NB4 (cell line): ENCODE results near the gene RMI2.

Experiments used
- DNase-seq: peaks from one replicate; pipeline ENCODE4 v3.0.0; 2010; ENCODE audit warnings: low read depth
- H3K4me3 ChIP-seq: one replicate; pipeline ENCODE4 v1.5.1; 2011; ENCODE audit warnings: mild to moderate bottlenecking, low read depth, low read length, moderate library complexity
- CTCF ChIP-seq: IDR thresholded peaks from one replicate; pipeline ENCODE4 v1.5.1; 2012; ENCODE audit warnings: low read depth, low read length
- MAX ChIP-seq: IDR thresholded peaks from 2 replicates; pipeline ENCODE4 v1.6.1; 2011; ENCODE audit warnings: low read depth, low read length
- MYC ChIP-seq: IDR thresholded peaks from 2 replicates; pipeline ENCODE4 v1.6.1; 2011; ENCODE audit warnings: low read depth, low read length
- POLR2A ChIP-seq: IDR thresholded peaks from 2 replicates; pipeline ENCODE4 v1.6.1; 2011; ENCODE audit warnings: mild to moderate bottlenecking; ENCODE audit not compliant: insufficient read length; ENCODE audit errors: extremely low read depth

RMI2 gene

DNA sequence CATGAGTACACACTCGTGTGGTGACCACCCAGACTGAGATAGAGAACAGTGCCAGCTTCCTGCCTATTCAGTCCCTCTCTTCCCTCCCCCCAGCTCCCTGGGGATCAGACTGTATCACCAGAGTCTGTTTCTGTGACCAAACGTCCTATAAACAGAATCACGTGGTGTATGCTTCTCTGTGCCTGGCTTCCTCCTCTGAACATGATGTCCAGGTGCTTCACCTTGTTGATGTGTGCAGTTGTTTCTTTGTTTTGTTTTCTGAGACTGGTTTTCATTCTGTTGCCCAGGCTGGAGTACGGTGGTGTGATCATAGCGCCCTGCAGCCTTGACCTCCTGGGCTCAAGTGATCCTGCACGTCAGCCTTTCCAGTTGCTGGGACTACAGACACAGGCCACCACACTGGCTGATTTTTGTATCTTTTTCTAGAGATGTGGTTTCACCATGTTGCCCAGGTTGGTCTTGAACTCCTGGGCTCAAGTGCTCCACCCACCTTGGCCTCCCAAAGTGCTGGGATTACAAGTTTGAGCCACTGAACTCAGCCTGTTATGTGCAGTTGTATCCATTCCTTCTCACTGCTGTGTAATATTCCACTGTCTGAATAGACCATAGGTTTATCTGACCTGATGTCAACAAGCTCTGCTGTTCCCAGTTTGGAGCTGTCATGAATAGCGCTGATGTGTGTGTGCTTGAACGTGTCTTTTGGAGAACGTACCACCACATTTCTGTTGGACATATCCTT is 35.2 kb upstream of the RMI2 start:
- DNase-seq, result peak; percentile 87
- H3K4me3 ChIP-seq, result no peak overlapping the region
- peak; percentile 95 for TF ChIP-seq MAX
- no peak for TF ChIP-seq CTCF
- TF ChIP-seq POLR2A, result no peak
- peak; percentile 37 for TF ChIP-seq MYC

DNA sequence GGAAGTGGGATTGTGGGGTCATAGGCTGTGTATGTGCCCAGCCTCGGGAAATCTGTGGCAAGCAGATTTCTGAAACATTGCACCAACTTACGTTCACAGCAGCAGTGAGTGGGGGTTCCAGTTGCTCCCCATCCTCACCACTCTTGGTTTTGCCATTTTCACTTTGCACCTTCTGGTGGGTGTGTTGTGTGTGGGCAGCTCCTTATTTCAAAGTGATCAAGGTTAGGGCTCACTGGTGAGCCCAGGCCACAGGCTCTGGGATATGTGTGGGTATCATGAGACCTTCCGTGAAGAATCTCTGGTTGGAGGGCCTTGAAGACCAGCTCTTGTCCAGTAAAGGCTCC is 34.7 kb upstream of the RMI2 start:
- no peak for DNase-seq
- TF ChIP-seq MYC (no peak), MAX (no peak), CTCF (no peak), POLR2A (no peak)
- no peak overlapping the region for H3K4me3 ChIP-seq

- no peak overlapping the region for H3K4me3 ChIP-seq
- no peak for TF ChIP-seq POLR2A
- TF ChIP-seq MAX, result peak; percentile 37; the same call in 1 of the 2 replicates
- peak; percentile 92 for DNase-seq
Observed at GRCh38 chr16:11310997-11311561, 34.2 kb upstream of the RMI2 start.

DNA sequence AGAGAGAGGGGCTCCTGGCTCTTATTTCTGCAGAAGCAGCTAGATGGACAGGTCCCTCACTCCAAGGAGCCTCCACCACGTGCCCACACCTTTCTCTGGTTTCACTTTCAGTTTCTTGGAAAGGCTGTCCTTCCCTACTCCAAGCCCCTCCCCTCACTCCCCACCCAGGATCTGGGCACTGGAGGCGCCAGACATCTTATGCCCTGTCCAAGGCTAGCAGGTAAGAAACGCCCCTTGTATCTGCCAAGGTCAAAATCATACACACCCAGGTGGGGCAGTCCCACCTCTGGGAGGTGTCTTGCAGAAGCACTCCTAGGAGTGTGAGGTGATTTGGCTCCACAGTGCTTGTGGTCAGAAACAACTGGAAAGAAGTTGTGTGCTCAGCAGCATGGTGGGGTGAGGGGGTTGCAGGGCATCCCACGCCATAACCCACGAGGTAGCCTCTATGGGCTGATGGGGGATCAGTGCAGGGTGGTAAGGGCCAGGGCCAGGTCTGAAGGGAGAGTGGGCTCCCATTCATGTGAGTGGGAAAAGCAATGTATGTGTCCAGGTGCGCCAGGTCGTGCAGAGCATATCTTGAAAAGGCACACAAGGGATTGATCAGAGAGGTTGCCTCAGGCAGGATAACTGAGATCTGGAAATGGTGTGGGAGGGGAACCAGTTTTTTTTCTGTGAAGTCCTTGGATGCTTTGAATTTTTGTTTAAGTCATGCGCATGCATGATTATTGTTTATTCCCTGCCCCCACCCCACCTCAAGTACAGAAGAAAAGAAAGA is 32.4 kb upstream of the RMI2 start:
- no peak overlapping the region for H3K4me3 ChIP-seq

GRCh38 chr16:11313493-11314308 is 31.6 kb upstream of the RMI2 start:
- DNase-seq, result no peak
- no peak overlapping the region for H3K4me3 ChIP-seq
- TF ChIP-seq CTCF, result no peak
- TF ChIP-seq MAX, result no peak
- TF ChIP-seq POLR2A, result no peak
- TF ChIP-seq MYC, result no peak

More for the DNA sequence above, 32.4 kb upstream of the RMI2 start:
- TF ChIP-seq POLR2A (no peak), MAX (peak; percentile 48; the same call in 1 of the 2 replicates)
- DNase-seq, result peak; percentile 45

GRCh38 chr16:11314309-11314894 is 30.9 kb upstream of the RMI2 start:
- TF ChIP-seq CTCF, result no peak
- no peak for TF ChIP-seq MAX
- TF ChIP-seq MYC, result no peak
- TF ChIP-seq POLR2A, result no peak
- H3K4me3 ChIP-seq, result no peak overlapping the region
- no peak for DNase-seq
